K562 (cell line): ENCODE measurements around the gene MAP3K2. TPM values are rescaled to one million over a fixed set of nuclear protein-coding genes. Genes with fewer than 3 reads are reported as not detected.

ENCODE experiments used
- ATAC-seq: fragments of 200-7000 bp; cut with Tn5 transposase; 3 replicates; pipeline ENCODE4 v1.9.1; 2020; ENCODE audit warnings: moderate library complexity
- BruUV-seq: library from RNA; stranded (reverse); fragments of 400-500 nt; replicated peaks from 2 replicates; lab custom pipeline; 2021; lab: Mats Ljungman, UMichigan
- CTCF ChIA-PET: fragments of 300-600 bp; formaldehyde crosslinking; extraction: SDS; loops from one replicate; lab custom pipeline; 2021; ENCODE audit warnings: low intra/inter-chr PET ratio; lab: Yijun Ruan, JAX
- POLR2A ChIA-PET: fragments of 300-600, 350-650 bp; sonication (Branson Sonifier 250); formaldehyde crosslinking; extraction: SDS; loops from one replicate; lab custom pipeline; 2021; ENCODE audit warnings: antibody characterized with exemption, inconsistent platforms; lab: Yijun Ruan, JAX
- DNase-seq, 4 experiments: peaks; one replicate each; pipeline versions ENCODE4 v3.0.0 to v3.0.0-alpha.2; 2011 to 2018; ENCODE audit warnings: low spot score in 3 of 4, mixed read lengths in 3 of 4; ENCODE audit errors: extremely low read depth in 1 of 4
- FAIRE-seq: peaks from 2 replicates; lab custom pipeline; 2011; peaks lifted over from hg19 to GRCh38; lab: Jason Lieb, UNC
- H2AFZ ChIP-seq: 2 replicates; pipeline ENCODE4 v1.6.0; 2011; ENCODE audit warnings: low read depth, low read length, control low read depth, inconsistent platforms
- H3K27ac ChIP-seq: fragments of 200-600 bp; 3 replicates; pipeline ENCODE4 v1.8.0; 2011; ENCODE audit warnings: low read depth, mild to moderate bottlenecking, control low read depth, inconsistent platforms, low read length, moderate library complexity, mixed read lengths; ENCODE audit errors: extremely low read depth
- H3K27me3 ChIP-seq, 2 experiments: fragments of 300-600 bp in 1 of 2; 2 replicates in 1 of 2; 3 replicates in 1 of 2; pipeline versions ENCODE4 v1.6.0 to v1.8.0; 2011; ENCODE audit warnings: inconsistent platforms in 2 of 2, low read length in 2 of 2, mild to moderate bottlenecking in 1 of 2, mixed read lengths in 1 of 2, moderate library complexity in 1 of 2; ENCODE audit not compliant: control insufficient read depth in 2 of 2, insufficient read depth in 2 of 2
- H3K36me3 ChIP-seq: fragments of 300-600 bp; 3 replicates; pipeline ENCODE4 v1.8.0; 2011; ENCODE audit warnings: mild to moderate bottlenecking, low read length, inconsistent platforms; ENCODE audit not compliant: control insufficient read depth, insufficient read depth
- H3K4me1 ChIP-seq, 2 experiments: fragments of 200-600 bp in 1 of 2; replicated peaks in 1 of 2; 2 replicates in 1 of 2; 3 replicates in 1 of 2; pipeline versions ENCODE4 v1.5.1 to v1.8.0; 2011; ENCODE audit warnings: inconsistent platforms in 2 of 2, low read length in 2 of 2, mild to moderate bottlenecking in 1 of 2, mixed read lengths in 1 of 2, moderate library complexity in 1 of 2; ENCODE audit not compliant: control insufficient read depth in 2 of 2, insufficient read depth in 2 of 2
- H3K4me2 ChIP-seq: 2 replicates; pipeline ENCODE4 v1.6.1; 2011; ENCODE audit warnings: low read length, control low read depth, inconsistent platforms, mixed read lengths; ENCODE audit not compliant: insufficient read depth
- H3K4me3 ChIP-seq: fragments of 200-600 bp; sonication (generic), shearing (Covaris generic); 2 replicates; pipeline ENCODE4 v1.5.1; 2016; ENCODE audit warnings: control low read depth, inconsistent platforms
- H3K79me2 ChIP-seq: fragments of 200-600 bp; 3 replicates; pipeline ENCODE4 v1.8.0; 2011; ENCODE audit warnings: low read length, inconsistent platforms; ENCODE audit not compliant: control insufficient read depth, insufficient read depth
- H3K9ac ChIP-seq, 2 experiments: 2 replicates each; pipeline versions ENCODE4 v1.6.0 to v1.6.1; 2011; ENCODE audit warnings: low read depth in 2 of 2, low read length in 2 of 2, control low read depth in 1 of 2, inconsistent platforms in 1 of 2, mild to moderate bottlenecking in 1 of 2, mixed read lengths in 1 of 2; ENCODE audit not compliant: insufficient read depth in 1 of 2
- H3K9me1 ChIP-seq: one replicate; pipeline ENCODE4 v1.6.0; 2011; ENCODE audit warnings: inconsistent platforms, mild to moderate bottlenecking, low read length, moderate library complexity; ENCODE audit not compliant: control insufficient read depth, insufficient read depth
- H3K9me3 ChIP-seq: replicated peaks from 2 replicates; pipeline ENCODE4 v1.5.1; 2011; ENCODE audit warnings: low read depth, low read length, inconsistent platforms; ENCODE audit not compliant: control insufficient read depth, insufficient read depth
- H4K20me1 ChIP-seq: replicated peaks from 2 replicates; pipeline ENCODE4 v1.6.1; 2011; ENCODE audit warnings: low read length, inconsistent platforms, mixed read lengths; ENCODE audit not compliant: control insufficient read depth, insufficient read depth
- GABPB2 ChIP-seq: fragments of 250-450 bp; sonication (Bioruptor Pico); conservative IDR thresholded peaks from 2 replicates; pipeline ENCODE4 v1.5.1; 2021; ENCODE audit warnings: mild to moderate bottlenecking
- HNRNPK ChIP-seq: fragments of 200-400 bp; formaldehyde crosslinking; IDR thresholded peaks from one replicate; pipeline ENCODE4 v1.6.1; 2018; ENCODE audit warnings: mild to moderate bottlenecking, low read depth, low read length; ENCODE audit not compliant: poor library complexity, severe bottlenecking
- MEIS2 ChIP-seq: fragments of 450-650 bp; IDR thresholded peaks from 2 replicates; pipeline ENCODE4 v1.6.1; 2014; ENCODE audit warnings: mild to moderate bottlenecking; ENCODE audit not compliant: partially characterized antibody
- NEUROD1 ChIP-seq: fragments of 150-350 bp; IDR thresholded peaks from 2 replicates; pipeline ENCODE4 v1.6.1; 2014; ENCODE audit warnings: borderline replicate concordance, low read length, low read depth; ENCODE audit not compliant: partially characterized antibody
- REST ChIP-seq, 2 experiments: fragments of 450-650 bp; formaldehyde crosslinking in 1 of 2; IDR thresholded peaks; 2 replicates each; pipeline versions ENCODE4 v1.4.0 to v1.6.1; 2014 to 2020; ENCODE audit warnings: mild to moderate bottlenecking in 2 of 2, borderline replicate concordance in 1 of 2, low read depth in 1 of 2
- WGBS: fragments of 100-300 bp; shearing (Covaris generic); methylation state at CpG from one replicate; pipeline ENCODE4 v1.1.6; 2016; ENCODE audit warnings: low coverage, mixed read lengths; ENCODE audit not compliant: insufficient coverage; ENCODE audit errors: missing lambda C conversion rate; 5-methylcytosine and 5-hydroxymethylcytosine counted together
- in situ Hi-C: fragments of 300-500 bp; cut with MboI; formaldehyde crosslinking; loops from 4 replicates; pipeline ENCODE4 v1.15.0; 2018; ENCODE audit warnings: inconsistent platforms, mixed read lengths
- intact Hi-C: fragments of 100-400 bp; cut with micrococcal nuclease; formaldehyde crosslinking; loops from 2 replicates; pipeline ENCODE4 v1.14.2; 2022
- polyA plus RNA-seq, 8 experiments: library from polyadenylated mRNA; depleted of rRNA in 4 of 8; stranded (reverse) in 5 of 8; unstranded in 3 of 8; fragments of >200 nt; fragmentation: Nextera tagmentation in 2 of 8; fragmentation: Illumina TruSeq in 1 of 8; extraction: Ambion mirVana in 2 of 8; extraction: Trizol in 1 of 8; gene quantifications; 2 replicates each; pipeline versions ENCODE4 v1.2.1 to v1.2.3, GENCODE V29; 2011 to 2014; ENCODE audit warnings: inconsistent platforms in 1 of 8, missing spikeins in 1 of 8
- total RNA-seq, 7 experiments: library from RNA; depleted of rRNA in 6 of 7; stranded (reverse); fragments of >200 nt in 6 of 7; fragmentation: Illumina TruSeq in 2 of 7; extraction: Trizol in 2 of 7; gene quantifications; 2 replicates each; pipeline versions ENCODE4 v1.2.1 to v1.2.3, GENCODE V29; 2011 to 2021; ENCODE audit warnings: low replicate concordance in 1 of 7

Gene MAP3K2
- total and polyA plus RNA-seq, 9 of the 15 experiments (the other 6 are each of a cell fraction or from before 2014, with no cell fraction given): 1.2 to 14.2 (median 5.7) TPM

- no TSS peak for BruUV-seq
- H4K20me1 ChIP-seq: no peaks in the 10 kb centered on the region
- intact Hi-C loops: no loop called here
- H2AFZ ChIP-seq: no peak overlapping the region
- TF ChIP-seq REST (IDR thresholded peaks at IDR 0.05; ENCODE audit: borderline replicate concordance): no peak
- TF ChIP-seq REST (CRISPR knock-in tag; IDR thresholded peaks at IDR 0.05; ENCODE audit: low read depth): no peak
- no peak for TF ChIP-seq GABPB2 (CRISPR knock-in tag)
- no peak for TF ChIP-seq NEUROD1
- no peak for TF ChIP-seq HNRNPK
- no peak for TF ChIP-seq MEIS2
- H3K79me2 ChIP-seq: no peaks in the 10 kb centered on the region
- H3K4me2 ChIP-seq: no peak overlapping the region
- no peak overlapping the region for H3K27ac ChIP-seq
- in situ Hi-C loops: no loop called here
- no peaks in the 10 kb centered on the region for H3K27me3 ChIP-seq
- peaks cover 15% of the 10 kb centered on the region; the same call in 1 of the 3 replicates for H3K36me3 ChIP-seq
- no peak overlapping the region for H3K9ac ChIP-seq
- H3K9me1 ChIP-seq: no peaks in the 10 kb centered on the region
- no peak for DNase-seq
- CTCF ChIA-PET: no interaction called here
- FAIRE-seq: no peak
- H3K4me1 ChIP-seq: no peaks in the 10 kb centered on the region
- POLR2A ChIA-PET: no interaction called here
- 87% methylated on average over 1 of the region's 1 CpG for WGBS
- H3K9me3 ChIP-seq: no peaks in the 10 kb centered on the region
- H3K4me3 ChIP-seq: no peak overlapping the region
- ATAC-seq: no peak
These were observed 57.0 kb downstream of the MAP3K2 start for GRCh38 chr2:127330753-127331152.
